ENCODE results near the gene ZNF438.

The ZNF438 gene

GRCh38 chr10:30847199-30847598 lies 184.5 kb downstream of the ZNF438 start:
- no peak for DNase-seq (ENCODE audit: low read depth)

- DNase-seq (ENCODE audit: low read depth), result no peak
Measured at GRCh38 chr10:30846710-30847109, 185.0 kb downstream of the ZNF438 start.

- no peak for DNase-seq (ENCODE audit: low read depth)
Measured at GRCh38 chr10:30842894-30843293, 188.8 kb downstream of the ZNF438 start.

GRCh38 chr10:30842185-30842584 lies 189.5 kb downstream of the ZNF438 start:
- no peak for DNase-seq (ENCODE audit: low read depth)

- DNase-seq (ENCODE audit: low read depth), result no peak
Measured at GRCh38 chr10:30840395-30841050, 191.1 kb downstream of the ZNF438 start.

GRCh38 chr10:30839652-30840051 lies 192.0 kb downstream of the ZNF438 start:
- DNase-seq (ENCODE audit: low read depth), result no peak

GRCh38 chr10:30836406-30836805 lies 195.3 kb downstream of the ZNF438 start:
- no peak for DNase-seq (ENCODE audit: low read depth)

- DNase-seq (ENCODE audit: low read depth), result no peak
Measured at GRCh38 chr10:30835146-30835545, 196.5 kb downstream of the ZNF438 start.

- DNase-seq (ENCODE audit: low read depth), result no peak
Measured at GRCh38 chr10:30834651-30835050, 197.0 kb downstream of the ZNF438 start.

- DNase-seq (ENCODE audit: low read depth), result no peak
Measured at GRCh38 chr10:30834153-30834552, 197.5 kb downstream of the ZNF438 start.

- DNase-seq (ENCODE audit: low read depth), result no peak
Measured at GRCh38 chr10:30833628-30833970, 198.1 kb downstream of the ZNF438 start.

GRCh38 chr10:30832749-30833627 lies 198.7 kb downstream of the ZNF438 start:
- DNase-seq (ENCODE audit: low read depth), result no peak

- DNase-seq (ENCODE audit: low read depth), result no peak
Measured at GRCh38 chr10:30832001-30832748, 199.5 kb downstream of the ZNF438 start.

- DNase-seq (ENCODE audit: low read depth), result no peak
Measured at GRCh38 chr10:30831426-30831825, 200.2 kb downstream of the ZNF438 start.

- DNase-seq (ENCODE audit: low read depth), result no peak
Measured at GRCh38 chr10:30830315-30831230, 201.1 kb downstream of the ZNF438 start.

- DNase-seq (ENCODE audit: low read depth), result no peak
Measured at GRCh38 chr10:30829901-30830300, 201.8 kb downstream of the ZNF438 start.

- no peak for DNase-seq (ENCODE audit: low read depth)
Measured at GRCh38 chr10:30828680-30829079, 203.0 kb downstream of the ZNF438 start.

- DNase-seq (ENCODE audit: low read depth), result no peak
Measured at GRCh38 chr10:30828164-30828563, 203.5 kb downstream of the ZNF438 start.

- no peak for DNase-seq (ENCODE audit: low read depth)
Measured at GRCh38 chr10:30827531-30828120, 204.0 kb downstream of the ZNF438 start.

GRCh38 chr10:30826679-30827078 lies 205.0 kb downstream of the ZNF438 start:
- DNase-seq (ENCODE audit: low read depth), result no peak

GRCh38 chr10:30825495-30825894 lies 206.2 kb downstream of the ZNF438 start:
- no peak for DNase-seq (ENCODE audit: low read depth)
